Ramos (cell line): ENCODE data around the gene IL13RA2.

Source experiments
- in situ Hi-C: fragments of 300-500 bp; cut with MboI; formaldehyde crosslinking; loops from one replicate; pipeline ENCODE4 v1.14.3; 2022; ENCODE audit warnings: low sequenced_read_pairs; ENCODE audit not compliant: unreplicated experiment

Gene IL13RA2

DNA sequence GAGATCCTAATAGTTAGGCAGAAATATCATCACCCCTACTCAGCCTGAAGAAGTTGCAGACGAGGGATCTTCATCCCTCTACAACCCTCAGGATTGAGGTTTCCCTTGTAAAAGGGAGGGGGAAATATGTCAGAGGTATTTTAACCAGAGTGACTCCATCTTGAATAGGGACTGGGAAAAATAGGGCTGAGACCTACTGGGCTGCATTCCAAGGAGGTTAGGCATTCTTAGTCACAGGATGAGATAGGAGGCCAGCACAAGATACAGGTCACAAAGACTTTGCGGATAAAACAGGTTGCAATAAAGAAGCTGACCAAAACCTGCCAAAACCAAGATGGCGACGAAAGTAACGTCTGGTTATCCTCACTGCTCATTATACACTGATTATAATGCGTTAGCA is 17.5 kb downstream of the IL13RA2 start:
- in situ Hi-C loops, result no loop called here

DNA sequence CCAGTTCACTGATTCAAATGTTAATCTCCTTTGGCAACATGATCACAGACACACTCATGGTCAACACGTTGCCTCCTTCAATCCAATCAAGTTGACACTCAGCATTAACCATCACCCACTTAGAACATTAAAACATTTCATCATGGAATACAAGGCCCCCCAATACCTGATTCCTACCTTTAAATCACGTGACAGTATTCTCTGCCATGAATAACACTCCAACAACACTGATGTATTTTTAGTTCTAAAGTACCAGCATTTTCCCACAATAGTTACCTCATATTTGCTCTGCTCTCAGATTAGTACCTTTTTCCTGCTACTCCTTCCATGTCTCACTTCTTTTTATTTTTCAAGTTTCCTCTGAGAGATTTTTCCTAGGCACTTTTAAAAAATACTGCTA is 19.6 kb downstream of the IL13RA2 start:
- in situ Hi-C loops, result no loop called here

- in situ Hi-C loops, result no loop called here
These were observed 31.3 kb downstream of the IL13RA2 start for GRCh38 chrX:114985967-114986592.

GRCh38 chrX:114976292-114976691 is 41.1 kb downstream of the IL13RA2 start:
- in situ Hi-C loops, result no loop called here

DNA sequence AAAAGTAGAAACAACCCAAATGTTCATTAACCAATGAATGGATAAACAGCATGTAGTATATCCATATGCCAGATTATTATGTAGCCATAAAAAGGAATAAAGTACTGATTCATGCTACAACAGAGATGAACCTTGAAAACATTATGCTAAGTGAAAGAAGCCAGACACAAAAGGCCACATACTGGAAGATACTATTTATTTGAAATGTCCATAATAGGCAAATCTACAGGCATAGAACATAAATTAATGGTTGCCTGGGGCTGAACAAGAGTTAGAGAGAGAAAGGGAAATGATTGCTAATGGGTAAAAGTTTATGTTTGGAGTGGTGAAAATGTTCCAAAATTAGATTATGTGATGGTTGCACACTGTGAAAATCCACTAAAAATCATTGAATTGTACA is 44.4 kb downstream of the IL13RA2 start:
- in situ Hi-C loops, result no loop called here

GRCh38 chrX:114970806-114971205 is 46.6 kb downstream of the IL13RA2 start:
- in situ Hi-C loops, result no loop called here

DNA sequence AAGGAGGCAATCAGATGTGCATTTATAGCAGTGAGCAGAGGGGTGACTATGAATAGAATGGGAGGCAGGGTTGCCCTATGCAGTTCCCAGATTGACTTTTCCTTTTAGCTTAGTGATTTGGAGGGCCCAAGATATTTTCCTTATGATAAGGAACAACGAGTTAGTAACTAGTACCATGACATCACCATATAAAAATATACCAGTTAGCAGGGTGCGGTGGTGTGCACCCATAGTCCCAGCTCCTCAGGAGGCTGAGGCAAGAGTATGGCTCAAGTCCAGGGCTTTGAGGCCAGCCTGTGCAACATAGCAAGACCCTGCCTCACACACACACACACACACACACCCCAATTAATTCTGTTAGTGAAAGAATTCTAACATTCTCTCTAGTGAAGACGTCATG is 53.0 kb downstream of the IL13RA2 start:
- in situ Hi-C loops, result no loop called here

DNA sequence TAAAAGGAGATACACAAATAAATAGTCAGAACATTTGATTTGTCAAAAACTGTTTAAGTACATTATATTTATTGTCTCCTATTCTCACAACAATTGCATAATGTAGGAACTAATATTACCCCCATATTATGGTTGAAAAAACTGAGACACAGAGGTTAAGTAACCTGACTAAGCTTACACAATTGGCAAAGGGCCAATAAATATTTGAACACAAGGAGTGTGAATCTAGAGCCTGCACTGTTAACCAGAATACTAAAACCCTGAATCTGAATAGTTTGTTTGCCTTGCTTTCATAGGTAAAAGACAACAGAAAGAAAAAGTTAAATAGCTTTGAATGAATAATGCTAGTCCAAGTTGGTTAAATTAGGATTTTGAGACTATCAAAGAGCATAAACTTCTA is 55.2 kb downstream of the IL13RA2 start:
- in situ Hi-C loops, result no loop called here

GRCh38 chrX:114959729-114960128 is 57.7 kb downstream of the IL13RA2 start:
- in situ Hi-C loops, result no loop called here
